Tibial nerve (tissue), 4 donors: ENCODE data around the gene KLHL25. TPM values are rescaled to one million over a fixed set of nuclear protein-coding genes. Genes with fewer than 3 reads are reported as not detected.

Experiments used
- DNase-seq, 2 donors: peaks; one replicate each; pipeline ENCODE4 v3.0.0-alpha.2; 2019; ENCODE audit warnings: low spot score in 2 of 2
- H3K27ac ChIP-seq, 4 donors: fragments of 200-600 bp; sonication (generic) in 3 of 4; one replicate each; pipeline ENCODE4 v1.5.1; 2017 to 2019; ENCODE audit warnings: mild to moderate bottlenecking in 1 of 4
- H3K27me3 ChIP-seq, 2 donors: fragments of 200-600 bp; sonication (generic) in 1 of 2; one replicate each; pipeline versions ENCODE4 v1.5.1 to v1.6.0; 2017 to 2019
- H3K36me3 ChIP-seq, 3 donors: fragments of 200-600 bp; sonication (generic); one replicate each; pipeline ENCODE4 v1.5.1; 2018 to 2019
- H3K4me1 ChIP-seq, 4 donors: fragments of 200-600 bp; sonication (generic) in 3 of 4; one replicate each; pipeline ENCODE4 v1.5.1; 2017 to 2019
- H3K4me3 ChIP-seq, 4 donors: fragments of 200-600 bp; sonication (generic) in 3 of 4; one replicate each; pipeline ENCODE4 v1.5.1; 2017 to 2019; ENCODE audit warnings: mild to moderate bottlenecking in 1 of 4, moderate library complexity in 1 of 4
- H3K9me3 ChIP-seq, 4 donors: fragments of 200-600 bp; sonication (generic) in 3 of 4; one replicate each; pipeline ENCODE4 v1.5.1; 2017 to 2019
- EP300 ChIP-seq, 2 donors: sonication (generic); formaldehyde crosslinking; IDR thresholded peaks; one replicate each; pipeline ENCODE4 v1.6.1; 2017; ENCODE audit warnings: antibody characterized with exemption in 2 of 2, mild to moderate bottlenecking in 1 of 2
- POLR2A ChIP-seq, 2 donors: fragments of 450-650 bp; IDR thresholded peaks; one replicate each; pipeline ENCODE4 v1.6.1; 2017; ENCODE audit warnings: antibody characterized with exemption in 2 of 2, mild to moderate bottlenecking in 2 of 2, moderate library complexity in 2 of 2
- WGBS, 2 donors: methylation state at CpG; one replicate each; pipeline ENCODE4 v1.1.5; 2018; 5-methylcytosine and 5-hydroxymethylcytosine counted together
- total RNA-seq, 4 donors: library from RNA; depleted of rRNA; stranded (reverse); fragments of >200 nt; gene quantifications; one replicate each; pipeline ENCODE4 v1.1.0, GENCODE V29; 2016
- TF ChIP-seq, protein P1 (sequence below), 5 experiments: fragments of 200-600 bp in 3 of 5; fragments of 450-650 bp in 2 of 5; sonication (generic) in 3 of 5; IDR thresholded peaks; one replicate each; pipeline ENCODE4 v1.5.1; 2016 to 2019; ENCODE audit warnings: antibody characterized with exemption in 5 of 5, mild to moderate bottlenecking in 3 of 5, moderate library complexity in 2 of 5

The KLHL25 gene
- total RNA-seq, 4 donors from 2014 or later = 8.4 to 34.2 (median 12.6) TPM

DNA sequence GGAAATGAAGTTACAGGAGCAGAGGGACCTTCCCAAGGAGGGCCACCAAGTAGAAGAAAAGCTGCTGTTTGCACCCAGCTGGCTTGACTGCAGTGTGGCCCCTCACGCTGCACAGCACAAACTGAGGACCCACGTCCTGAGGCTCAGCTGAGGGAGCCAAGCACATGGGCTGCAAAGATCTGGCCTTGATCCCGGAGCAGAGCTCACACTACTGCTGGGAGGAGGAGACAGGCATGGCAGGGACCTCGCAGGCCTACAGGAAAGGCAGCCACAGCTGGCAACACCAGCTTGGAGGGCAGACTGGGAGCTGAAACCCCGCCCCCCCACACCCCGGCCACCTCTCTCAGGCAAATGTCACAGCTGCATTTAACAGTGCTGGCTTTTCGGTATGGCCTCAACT lies 39.7 kb downstream of the KLHL25 start:
- 40 to 58% methylated on average over 6 to 7 of the region's 7 CpGs for WGBS, 2 donors
- Histone ChIP-seq H3K9me3 (no peaks in the 10 kb centered on the region), H3K4me3 (no peak overlapping the region), H3K27ac (no peak overlapping the region), H3K27me3 (no peaks in the 10 kb centered on the region), H3K4me1 (peaks cover 0 to 28% (median 14%) of the 10 kb centered on the region in 4 donors), H3K36me3 (peaks cover 0 to 25% (median 0%) of the 10 kb centered on the region in 3 donors)
- TF ChIP-seq POLR2A (IDR thresholded peaks at IDR 0.05) = no peak
- peak in 1 of 2 donors; percentile 11 for DNase-seq

DNA sequence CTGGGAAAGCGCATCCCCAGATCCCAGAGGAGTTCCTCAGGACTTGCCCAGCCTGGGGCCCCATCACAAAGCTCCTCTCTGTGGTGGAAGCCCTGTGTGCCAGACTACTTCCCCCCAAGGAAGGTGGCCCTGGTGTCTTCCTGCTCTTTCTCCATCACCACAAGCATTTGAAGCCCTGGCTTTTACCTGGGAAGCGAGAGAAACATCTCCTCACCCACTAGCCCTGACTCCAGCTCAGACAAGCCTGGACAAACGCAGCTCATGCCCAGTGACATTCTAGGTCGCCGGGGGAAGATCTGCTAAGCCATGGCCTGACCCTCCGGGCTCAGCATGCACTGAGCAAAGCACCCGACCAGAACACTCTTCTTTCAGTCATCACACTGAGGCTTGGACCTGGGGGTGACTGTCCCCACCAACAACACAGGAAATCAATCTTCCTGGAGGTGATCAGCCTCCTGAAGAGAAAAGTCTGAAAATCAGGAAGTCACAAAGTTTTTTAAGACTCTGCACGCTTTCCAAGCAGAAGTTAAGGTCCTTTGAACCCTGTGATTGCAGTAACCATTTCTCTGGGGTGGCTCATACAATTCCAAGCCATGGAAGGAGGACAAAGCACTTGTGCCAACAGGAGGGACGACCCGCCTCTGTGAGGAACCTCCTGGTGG lies 40.8 kb downstream of the KLHL25 start:
- no peak overlapping the region for H3K27ac ChIP-seq
- no peaks in the 10 kb centered on the region for H3K9me3 ChIP-seq
- 89 to 91% methylated on average over 9 to 10 of the region's 10 CpGs for WGBS, 2 donors
- peaks cover 0 to 39% (median 19%) of the 10 kb centered on the region in 4 donors for H3K4me1 ChIP-seq
- no peaks in the 10 kb centered on the region for H3K27me3 ChIP-seq
- TF ChIP-seq, protein P1, sequence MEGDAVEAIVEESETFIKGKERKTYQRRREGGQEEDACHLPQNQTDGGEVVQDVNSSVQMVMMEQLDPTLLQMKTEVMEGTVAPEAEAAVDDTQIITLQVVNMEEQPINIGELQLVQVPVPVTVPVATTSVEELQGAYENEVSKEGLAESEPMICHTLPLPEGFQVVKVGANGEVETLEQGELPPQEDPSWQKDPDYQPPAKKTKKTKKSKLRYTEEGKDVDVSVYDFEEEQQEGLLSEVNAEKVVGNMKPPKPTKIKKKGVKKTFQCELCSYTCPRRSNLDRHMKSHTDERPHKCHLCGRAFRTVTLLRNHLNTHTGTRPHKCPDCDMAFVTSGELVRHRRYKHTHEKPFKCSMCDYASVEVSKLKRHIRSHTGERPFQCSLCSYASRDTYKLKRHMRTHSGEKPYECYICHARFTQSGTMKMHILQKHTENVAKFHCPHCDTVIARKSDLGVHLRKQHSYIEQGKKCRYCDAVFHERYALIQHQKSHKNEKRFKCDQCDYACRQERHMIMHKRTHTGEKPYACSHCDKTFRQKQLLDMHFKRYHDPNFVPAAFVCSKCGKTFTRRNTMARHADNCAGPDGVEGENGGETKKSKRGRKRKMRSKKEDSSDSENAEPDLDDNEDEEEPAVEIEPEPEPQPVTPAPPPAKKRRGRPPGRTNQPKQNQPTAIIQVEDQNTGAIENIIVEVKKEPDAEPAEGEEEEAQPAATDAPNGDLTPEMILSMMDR (IDR thresholded peaks at IDR 0.05) = no peak
- no peak for TF ChIP-seq POLR2A (IDR thresholded peaks at IDR 0.05)
- no peak for TF ChIP-seq EP300 (IDR thresholded peaks at IDR 0.05)
- H3K4me3 ChIP-seq = no peak overlapping the region
- DNase-seq = peak in 1 of 2 donors; percentile 6
- H3K36me3 ChIP-seq = peaks cover 0 to 14% (median 0%) of the 10 kb centered on the region in 3 donors

DNA sequence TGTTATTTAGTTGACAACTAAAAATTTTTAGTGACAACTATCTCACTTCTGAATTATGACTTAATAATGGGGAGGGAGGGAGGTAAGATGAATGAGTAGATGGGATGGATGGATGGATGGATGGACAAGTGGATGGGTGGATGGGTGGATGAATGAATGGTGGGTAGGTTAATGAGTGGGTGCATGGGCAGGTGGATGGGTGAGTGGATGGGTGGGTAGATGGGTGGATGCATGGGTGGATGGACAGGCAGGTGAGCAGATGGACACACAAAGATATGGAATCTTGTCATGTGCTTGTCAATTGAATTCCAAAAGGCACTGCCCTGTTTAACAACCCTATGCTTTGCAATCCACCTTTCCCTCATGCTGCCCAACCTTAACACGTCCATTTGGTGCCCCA lies 41.5 kb downstream of the KLHL25 start:
- Histone ChIP-seq H3K9me3 (no peaks in the 10 kb centered on the region), H3K4me1 (peaks cover 0 to 45% (median 19%) of the 10 kb centered on the region in 4 donors), H3K4me3 (no peak overlapping the region), H3K36me3 (peaks cover 0 to 14% (median 0%) of the 10 kb centered on the region in 3 donors), H3K27me3 (no peaks in the 10 kb centered on the region), H3K27ac (no peak overlapping the region)
- DNase-seq = no peak
- no peak for TF ChIP-seq POLR2A (IDR thresholded peaks at IDR 0.05)
- TF ChIP-seq, protein P1 (IDR thresholded peaks at IDR 0.05) = no peak
- no peak for TF ChIP-seq EP300 (IDR thresholded peaks at IDR 0.05)
- WGBS, 2 donors = 92 to 96% methylated on average over 1 of the region's 1 CpG

DNA sequence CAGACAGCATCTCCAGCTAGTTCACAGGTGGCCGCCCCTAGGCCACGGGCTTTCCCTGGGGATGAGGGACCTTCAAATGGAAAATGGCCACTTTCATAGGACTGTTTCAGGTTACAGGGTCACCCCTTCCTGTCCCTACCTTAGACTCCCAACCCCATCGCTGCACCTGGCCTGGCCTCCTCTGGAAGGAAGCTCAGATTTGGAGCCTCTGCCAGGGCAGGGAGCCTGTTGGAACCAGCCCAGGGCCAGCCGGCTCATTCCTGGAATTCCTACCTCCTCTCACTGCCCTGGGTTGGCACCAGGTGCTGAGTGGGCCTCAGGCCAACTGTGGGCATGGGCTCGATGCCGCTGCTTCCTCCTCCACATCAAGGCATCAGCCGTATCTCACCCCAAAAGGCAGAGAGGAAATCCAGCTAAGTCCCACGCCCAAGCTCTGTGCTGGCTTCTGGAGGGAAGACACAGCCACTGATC lies 42.2 kb downstream of the KLHL25 start:
- Histone ChIP-seq H3K36me3 (peaks cover 0 to 14% (median 0%) of the 10 kb centered on the region in 3 donors), H3K9me3 (no peaks in the 10 kb centered on the region), H3K27me3 (no peaks in the 10 kb centered on the region), H3K4me1 (peaks cover 0 to 49% (median 19%) of the 10 kb centered on the region in 4 donors), H3K4me3 (no peak overlapping the region), H3K27ac (no peak overlapping the region)
- no peak for TF ChIP-seq EP300 (IDR thresholded peaks at IDR 0.05)
- TF ChIP-seq POLR2A (IDR thresholded peaks at IDR 0.05) = no peak
- TF ChIP-seq, protein P1 (IDR thresholded peaks at IDR 0.05) = no peak
- DNase-seq = peak in 1 of 2 donors; percentile 10
- WGBS, 2 donors = 72 to 75% methylated on average over 8 of the region's 8 CpGs

DNA sequence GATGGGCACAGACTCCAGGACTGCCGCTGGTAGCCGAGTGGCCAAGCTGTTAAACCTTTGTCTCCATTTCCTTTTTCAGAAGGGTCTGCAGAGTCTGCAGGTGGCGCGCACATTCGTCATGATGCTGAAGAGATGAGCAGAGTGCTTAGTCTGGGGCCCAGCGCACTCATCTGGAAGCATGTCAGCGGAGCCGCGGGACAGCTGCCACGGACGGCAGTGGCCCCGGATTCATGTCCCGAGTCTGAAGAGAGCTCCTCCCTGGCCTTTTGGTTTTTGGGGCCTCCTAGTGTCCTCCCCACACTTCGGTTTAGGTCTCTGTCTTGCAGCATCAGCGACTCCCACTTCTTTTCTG lies 42.6 kb downstream of the KLHL25 start:
- WGBS, 2 donors = 78 to 87% methylated on average over 13 to 14 of the region's 15 CpGs
- peak in 1 of 2 donors; percentile 9 for DNase-seq
- Histone ChIP-seq H3K27ac (peak overlapping the region in 2 of 4 donors; percentile 83 to 87), H3K9me3 (no peaks in the 10 kb centered on the region), H3K27me3 (no peaks in the 10 kb centered on the region), H3K4me3 (no peak overlapping the region), H3K4me1 (peaks cover 0 to 49% (median 19%) of the 10 kb centered on the region in 4 donors), H3K36me3 (peaks cover 0 to 18% (median 0%) of the 10 kb centered on the region in 3 donors)
- TF ChIP-seq, protein P1 (IDR thresholded peaks at IDR 0.05) = no peak
- no peak for TF ChIP-seq POLR2A (IDR thresholded peaks at IDR 0.05)
- TF ChIP-seq EP300 (IDR thresholded peaks at IDR 0.05) = no peak
